PC-3 (cell line): ENCODE data around the gene PMCH. TPM values are rescaled to one million over a fixed set of nuclear protein-coding genes. Genes with fewer than 3 reads are reported as not detected.

Source experiments
- ATAC-seq: fragments of 200-7000 bp; cut with Tn5 transposase; 2 replicates; pipeline ENCODE4 v1.9.1; 2020; ENCODE audit warnings: mild to moderate bottlenecking, moderate library complexity
- BruUV-seq: library from RNA; stranded (reverse); fragments of 400-500 nt; replicated peaks from 2 replicates; lab custom pipeline; 2021; lab: Mats Ljungman, UMichigan
- CTCF ChIA-PET: fragments of 300-600 bp; sonication (Branson Sonifier 250); formaldehyde crosslinking; loops from one replicate; lab custom pipeline; 2022; ENCODE audit warnings: antibody characterized with exemption; lab: Charles Lee
- POLR2A ChIA-PET: fragments of 300-600 bp; sonication (Branson Sonifier 250); formaldehyde crosslinking; loops from one replicate; lab custom pipeline; 2022; ENCODE audit warnings: antibody characterized with exemption; ENCODE audit not compliant: unreplicated experiment; lab: Charles Lee
- DNase-seq: peaks from one replicate; pipeline ENCODE4 v3.0.0-alpha.2; 2015
- H2AFZ ChIP-seq: fragments of 300-600 bp; sonication (generic); 2 replicates; pipeline ENCODE4 v1.6.0; 2016; ENCODE audit warnings: antibody characterized with exemption, low read length
- H3F3A ChIP-seq: fragments of 300-600 bp; sonication (generic); one replicate; pipeline ENCODE4 v1.6.0; 2017; ENCODE audit warnings: antibody characterized with exemption, low read length, control low read depth, mild to moderate bottlenecking; ENCODE audit not compliant: unreplicated experiment
- H3K27ac ChIP-seq: fragments of 300-600 bp; sonication (generic); 2 replicates; pipeline ENCODE4 v1.5.1; 2016; ENCODE audit warnings: mild to moderate bottlenecking, low read length
- H3K27me3 ChIP-seq: fragments of 300-600 bp; sonication (generic); 2 replicates; pipeline ENCODE4 v1.6.1; 2016; ENCODE audit warnings: low read length, mixed read lengths
- H3K36me3 ChIP-seq: fragments of 300-600 bp; sonication (generic); 2 replicates; pipeline ENCODE4 v1.6.1; 2016; ENCODE audit warnings: low read depth, mixed run types, low read length, mixed read lengths
- H3K4me1 ChIP-seq: fragments of 300-600 bp; sonication (generic); 2 replicates; pipeline ENCODE4 v1.5.1; 2016; ENCODE audit warnings: low read length; ENCODE audit not compliant: insufficient read depth
- H3K4me2 ChIP-seq: fragments of 300-600 bp; sonication (generic); 2 replicates; pipeline ENCODE4 v1.6.0; 2016; ENCODE audit warnings: low read length
- H3K4me3 ChIP-seq: fragments of 300-600 bp; sonication (generic); 2 replicates; pipeline ENCODE4 v1.5.1; 2016; ENCODE audit warnings: mild to moderate bottlenecking, low read length, mixed read lengths
- H3K79me2 ChIP-seq: fragments of 300-600 bp; sonication (generic); 2 replicates; pipeline ENCODE4 v1.6.1; 2017; ENCODE audit warnings: low read length, mixed read lengths
- H3K9ac ChIP-seq: fragments of 300-600 bp; sonication (generic); 2 replicates; pipeline ENCODE4 v1.6.0; 2016; ENCODE audit warnings: mild to moderate bottlenecking, low read length
- H3K9me2 ChIP-seq: fragments of 300-600 bp; sonication (generic); replicated peaks from 2 replicates; pipeline ENCODE4 v1.6.1; 2016; ENCODE audit warnings: mixed run types, low read length, mixed read lengths
- H3K9me3 ChIP-seq: fragments of 300-600 bp; sonication (generic); 2 replicates; pipeline ENCODE4 v1.6.1; 2016; ENCODE audit warnings: low read length, mixed read lengths
- H4K20me1 ChIP-seq: fragments of 300-600 bp; sonication (generic); 2 replicates; pipeline ENCODE4 v1.6.1; 2016; ENCODE audit warnings: low read length, mixed read lengths
- CTCF ChIP-seq: fragments of 300-600 bp; sonication (generic); conservative IDR thresholded peaks from 2 replicates; pipeline ENCODE4 v1.5.1; 2017; ENCODE audit warnings: antibody characterized with exemption, low read depth, mild to moderate bottlenecking, low read length
- EZH2 ChIP-seq: fragments of 300-600 bp; sonication (generic); IDR thresholded peaks from one replicate; pipeline ENCODE4 v1.6.1; 2017; ENCODE audit warnings: antibody characterized with exemption, mild to moderate bottlenecking, low read length; ENCODE audit not compliant: unreplicated experiment
- EZH2phosphoT487 ChIP-seq: fragments of 300-600 bp; sonication (generic); IDR thresholded peaks from 2 replicates; pipeline ENCODE4 v1.6.1; 2018; ENCODE audit warnings: mild to moderate bottlenecking, antibody characterized with exemption, low read length, borderline replicate concordance
- intact Hi-C: fragments of 100-400 bp; cut with micrococcal nuclease; formaldehyde crosslinking; loops from 2 replicates; pipeline ENCODE4 v1.9.0; 2023
- total RNA-seq: library from RNA; depleted of rRNA; stranded (reverse); fragments of >200 nt; gene quantifications from 2 replicates; pipeline ENCODE4 v1.2.3, GENCODE V29; 2014

Gene PMCH
- total RNA-seq, 1 experiment from 2014 or later, result not detected

DNA sequence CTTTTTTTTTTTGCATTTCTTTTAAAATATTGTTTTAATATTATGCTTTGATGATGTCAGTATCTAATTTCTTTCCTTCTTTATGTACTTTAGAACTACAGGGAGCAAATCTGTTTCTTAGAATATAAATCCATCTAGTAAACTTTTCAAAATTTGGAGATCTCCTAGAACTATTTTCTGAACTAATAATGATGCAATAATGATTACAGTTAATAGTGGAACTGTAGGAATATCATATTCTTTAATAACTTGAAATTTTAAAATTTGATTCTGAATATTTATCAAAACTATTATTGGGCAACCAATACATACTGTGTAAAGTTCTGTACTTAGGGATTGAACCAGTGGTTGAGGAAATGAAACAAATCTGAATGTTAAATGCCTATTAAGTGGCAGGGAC lies 23.1 kb upstream of the PMCH start:
- no peaks in the 10 kb centered on the region for H3K79me2 ChIP-seq
- H3F3A ChIP-seq, result no peaks in the 10 kb centered on the region
- H3K4me1 ChIP-seq, result no peaks in the 10 kb centered on the region
- ChIA-PET POLR2A (no interaction called here), CTCF (no interaction called here)
- no peak overlapping the region for H3K4me3 ChIP-seq
- H4K20me1 ChIP-seq, result no peaks in the 10 kb centered on the region
- ATAC-seq, result no peak
- no peak for TF ChIP-seq EZH2phosphoT487
- no peak for TF ChIP-seq CTCF
- TF ChIP-seq EZH2, result no peak
- no peak for DNase-seq
- no peaks in the 10 kb centered on the region for H3K36me3 ChIP-seq
- no peak overlapping the region for H2AFZ ChIP-seq
- intact Hi-C loops, result no loop called here
- no peaks in the 10 kb centered on the region for H3K9me2 ChIP-seq
- H3K27ac ChIP-seq, result no peak overlapping the region
- no TSS peak for BruUV-seq
- no peaks in the 10 kb centered on the region for H3K9me3 ChIP-seq
- no peak overlapping the region for H3K9ac ChIP-seq
- no peak overlapping the region for H3K4me2 ChIP-seq
- peaks cover 3% of the 10 kb centered on the region; the same call in 1 of the 2 replicates for H3K27me3 ChIP-seq

- intact Hi-C loops, result no loop called here
- TF ChIP-seq CTCF (no peak), EZH2 (no peak), EZH2phosphoT487 (no peak)
- Histone ChIP-seq H3K36me3 (no peaks in the 10 kb centered on the region), H3K9ac (no peak overlapping the region), H3K4me1 (no peaks in the 10 kb centered on the region), H3K27me3 (peaks cover 1% of the 10 kb centered on the region; the same call in 1 of the 2 replicates), H3F3A (no peaks in the 10 kb centered on the region), H3K79me2 (no peaks in the 10 kb centered on the region), H2AFZ (no peak overlapping the region), H3K9me2 (no peaks in the 10 kb centered on the region), H3K27ac (no peak overlapping the region), H4K20me1 (no peaks in the 10 kb centered on the region), H3K4me3 (no peak overlapping the region), H3K9me3 (no peaks in the 10 kb centered on the region), H3K4me2 (no peak overlapping the region)
- ChIA-PET CTCF (no interaction called here), POLR2A (no interaction called here)
- ATAC-seq, result no peak; the same call in 1 of the 2 replicates
- peak; percentile 24 for DNase-seq
- BruUV-seq, result no TSS peak
These were observed 18.5 kb upstream of the PMCH start for GRCh38 chr12:102215992-102216691.

DNA sequence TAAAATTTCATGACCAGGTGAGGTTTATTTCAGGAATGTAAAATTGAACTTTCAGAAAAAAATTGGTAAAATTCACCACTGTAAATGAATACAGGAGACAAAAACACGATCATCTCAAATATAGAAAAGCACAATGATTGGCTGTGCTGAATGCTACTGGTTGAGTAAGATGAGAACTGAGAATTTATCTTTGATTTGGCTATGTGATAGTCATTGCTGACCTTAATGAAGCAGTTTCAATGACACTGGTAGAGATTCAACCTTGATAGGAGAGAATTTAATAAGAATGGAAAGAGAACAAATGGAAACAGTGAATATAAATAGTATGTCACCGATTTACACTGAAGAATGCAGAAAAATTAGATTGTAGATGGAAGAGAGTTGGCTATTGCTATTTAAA lies 6.4 kb upstream of the PMCH start:
- no peaks in the 10 kb centered on the region for H3F3A ChIP-seq
- no TSS peak for BruUV-seq
- no peaks in the 10 kb centered on the region for H3K9me3 ChIP-seq
- H3K4me1 ChIP-seq, result no peaks in the 10 kb centered on the region
- DNase-seq (no peak), ATAC-seq (no peak)
- no peaks in the 10 kb centered on the region for H3K79me2 ChIP-seq
- H3K36me3 ChIP-seq, result 0 out of 2 replicates have a peak, but pooled peaks cover 5% of the 10 kb centered on the region
- no peak overlapping the region for H3K4me2 ChIP-seq
- intact Hi-C loops, result no loop called here
- no peak overlapping the region for H3K4me3 ChIP-seq
- POLR2A ChIA-PET, result no interaction called here
- H3K9ac ChIP-seq, result no peak overlapping the region
- no peak overlapping the region for H3K27ac ChIP-seq
- CTCF ChIA-PET, result no interaction called here
- no peaks in the 10 kb centered on the region for H3K27me3 ChIP-seq
- no peak overlapping the region for H2AFZ ChIP-seq
- TF ChIP-seq CTCF (no peak), EZH2phosphoT487 (no peak), EZH2 (no peak)
- H3K9me2 ChIP-seq, result no peaks in the 10 kb centered on the region
- no peaks in the 10 kb centered on the region for H4K20me1 ChIP-seq
